A549 treated with Mapracorat at 1 μM for 4 hours (cell line): Measurements from ENCODE around the gene ARMC2. TPM values are rescaled to one million over a fixed set of nuclear protein-coding genes. Genes with fewer than 3 reads are reported as not detected.

Experiments used
- total RNA-seq: library from RNA; stranded (reverse); fragments of 200-300 nt; extraction: Qiagen RNA extraction; gene quantifications from 5 replicates; pipeline ENCODE4 v1.2.3, GENCODE V29; 2022

Gene ARMC2, protein sequence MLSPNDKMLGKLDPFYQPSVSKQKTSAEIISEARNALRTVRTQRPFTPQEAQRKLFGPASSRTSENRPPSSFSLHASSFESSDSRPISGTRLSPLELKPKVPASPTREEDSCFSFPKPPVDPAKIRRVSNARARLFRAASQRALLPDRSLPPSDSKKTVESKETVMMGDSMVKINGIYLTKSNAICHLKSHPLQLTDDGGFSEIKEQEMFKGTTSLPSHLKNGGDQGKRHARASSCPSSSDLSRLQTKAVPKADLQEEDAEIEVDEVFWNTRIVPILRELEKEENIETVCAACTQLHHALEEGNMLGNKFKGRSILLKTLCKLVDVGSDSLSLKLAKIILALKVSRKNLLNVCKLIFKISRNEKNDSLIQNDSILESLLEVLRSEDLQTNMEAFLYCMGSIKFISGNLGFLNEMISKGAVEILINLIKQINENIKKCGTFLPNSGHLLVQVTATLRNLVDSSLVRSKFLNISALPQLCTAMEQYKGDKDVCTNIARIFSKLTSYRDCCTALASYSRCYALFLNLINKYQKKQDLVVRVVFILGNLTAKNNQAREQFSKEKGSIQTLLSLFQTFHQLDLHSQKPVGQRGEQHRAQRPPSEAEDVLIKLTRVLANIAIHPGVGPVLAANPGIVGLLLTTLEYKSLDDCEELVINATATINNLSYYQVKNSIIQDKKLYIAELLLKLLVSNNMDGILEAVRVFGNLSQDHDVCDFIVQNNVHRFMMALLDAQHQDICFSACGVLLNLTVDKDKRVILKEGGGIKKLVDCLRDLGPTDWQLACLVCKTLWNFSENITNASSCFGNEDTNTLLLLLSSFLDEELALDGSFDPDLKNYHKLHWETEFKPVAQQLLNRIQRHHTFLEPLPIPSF
- 1.7 to 3.2 TPM (median 2.2 TPM) in 5 replicates for total RNA-seq

DNA sequence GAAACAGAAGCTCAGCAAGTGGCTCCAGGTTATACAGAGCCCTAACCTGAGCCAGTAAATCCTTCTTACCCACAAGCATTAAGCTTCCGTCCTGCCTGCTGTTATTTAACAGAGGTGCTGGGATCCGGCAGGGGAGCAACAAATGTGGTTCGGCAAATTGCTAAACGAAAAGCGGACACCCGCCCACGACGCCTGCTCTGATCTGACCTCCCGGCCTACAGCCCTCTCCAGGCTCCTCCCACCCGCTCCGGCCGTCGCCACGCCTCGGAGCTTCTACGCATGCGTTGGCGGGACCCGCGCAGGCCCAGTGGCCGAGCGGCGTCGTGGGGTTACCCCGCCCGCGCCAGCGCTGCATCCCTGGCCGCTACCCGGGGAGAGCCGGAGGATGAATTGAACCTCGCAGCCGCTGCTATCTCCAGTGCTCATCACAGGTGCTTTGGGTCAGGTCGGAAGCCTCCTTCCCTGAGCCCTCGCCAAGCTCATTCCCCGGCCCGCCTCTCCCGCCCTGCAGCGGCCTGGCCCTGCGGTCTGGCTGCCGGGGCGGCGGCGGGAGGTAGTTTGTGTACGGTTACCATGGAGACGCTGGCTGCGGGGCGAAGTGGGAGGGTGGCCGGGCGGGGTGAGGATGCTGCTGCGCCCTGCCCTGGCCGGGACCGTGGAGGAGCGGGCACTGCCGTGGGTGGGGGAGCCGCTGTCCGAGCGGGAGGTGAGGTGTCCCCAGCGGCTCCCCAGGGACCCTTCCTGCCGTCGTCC lies at the start of gene ARMC2:
TSS of gene ARMC2 (plus strand) at position 307 of the 753 bp plus-strand sequence. CDS start 5,846 bp downstream, outside the sequence.

Other genes starting within 250 kb of the ARMC2 start
- 8.9 to 11.2 TPM (median 10.5 TPM) in 5 replicates for gene SESN1, start 246.4 kb downstream of the ARMC2 start, total RNA-seq
- 5.5 to 9.2 TPM (median 8.5 TPM) in 5 replicates for gene CEP57L1, start 247.1 kb downstream of the ARMC2 start, total RNA-seq